PC-3 (cell line): ENCODE results near the gene TEX10. TPM values are rescaled to one million over a fixed set of nuclear protein-coding genes. Genes with fewer than 3 reads are reported as not detected.

ENCODE experiments used
- ATAC-seq: fragments of 200-7000 bp; cut with Tn5 transposase; 2 replicates; pipeline ENCODE4 v1.9.1; 2020; ENCODE audit warnings: mild to moderate bottlenecking, moderate library complexity
- BruUV-seq: library from RNA; stranded (reverse); fragments of 400-500 nt; replicated peaks from 2 replicates; lab custom pipeline; 2021; lab: Mats Ljungman, UMichigan
- CTCF ChIA-PET: fragments of 300-600 bp; sonication (Branson Sonifier 250); formaldehyde crosslinking; loops from one replicate; lab custom pipeline; 2022; ENCODE audit warnings: antibody characterized with exemption; lab: Charles Lee
- POLR2A ChIA-PET: fragments of 300-600 bp; sonication (Branson Sonifier 250); formaldehyde crosslinking; loops from one replicate; lab custom pipeline; 2022; ENCODE audit warnings: antibody characterized with exemption; ENCODE audit not compliant: unreplicated experiment; lab: Charles Lee
- DNase-seq: peaks from one replicate; pipeline ENCODE4 v3.0.0-alpha.2; 2015
- H2AFZ ChIP-seq: fragments of 300-600 bp; sonication (generic); 2 replicates; pipeline ENCODE4 v1.6.0; 2016; ENCODE audit warnings: antibody characterized with exemption, low read length
- H3F3A ChIP-seq: fragments of 300-600 bp; sonication (generic); one replicate; pipeline ENCODE4 v1.6.0; 2017; ENCODE audit warnings: antibody characterized with exemption, low read length, control low read depth, mild to moderate bottlenecking; ENCODE audit not compliant: unreplicated experiment
- H3K27ac ChIP-seq: fragments of 300-600 bp; sonication (generic); 2 replicates; pipeline ENCODE4 v1.5.1; 2016; ENCODE audit warnings: mild to moderate bottlenecking, low read length
- H3K27me3 ChIP-seq: fragments of 300-600 bp; sonication (generic); 2 replicates; pipeline ENCODE4 v1.6.1; 2016; ENCODE audit warnings: low read length, mixed read lengths
- H3K36me3 ChIP-seq: fragments of 300-600 bp; sonication (generic); 2 replicates; pipeline ENCODE4 v1.6.1; 2016; ENCODE audit warnings: low read depth, mixed run types, low read length, mixed read lengths
- H3K4me1 ChIP-seq: fragments of 300-600 bp; sonication (generic); 2 replicates; pipeline ENCODE4 v1.5.1; 2016; ENCODE audit warnings: low read length; ENCODE audit not compliant: insufficient read depth
- H3K4me2 ChIP-seq: fragments of 300-600 bp; sonication (generic); 2 replicates; pipeline ENCODE4 v1.6.0; 2016; ENCODE audit warnings: low read length
- H3K4me3 ChIP-seq: fragments of 300-600 bp; sonication (generic); 2 replicates; pipeline ENCODE4 v1.5.1; 2016; ENCODE audit warnings: mild to moderate bottlenecking, low read length, mixed read lengths
- H3K79me2 ChIP-seq: fragments of 300-600 bp; sonication (generic); 2 replicates; pipeline ENCODE4 v1.6.1; 2017; ENCODE audit warnings: low read length, mixed read lengths
- H3K9ac ChIP-seq: fragments of 300-600 bp; sonication (generic); 2 replicates; pipeline ENCODE4 v1.6.0; 2016; ENCODE audit warnings: mild to moderate bottlenecking, low read length
- H3K9me2 ChIP-seq: fragments of 300-600 bp; sonication (generic); replicated peaks from 2 replicates; pipeline ENCODE4 v1.6.1; 2016; ENCODE audit warnings: mixed run types, low read length, mixed read lengths
- H3K9me3 ChIP-seq: fragments of 300-600 bp; sonication (generic); 2 replicates; pipeline ENCODE4 v1.6.1; 2016; ENCODE audit warnings: low read length, mixed read lengths
- H4K20me1 ChIP-seq: fragments of 300-600 bp; sonication (generic); 2 replicates; pipeline ENCODE4 v1.6.1; 2016; ENCODE audit warnings: low read length, mixed read lengths
- EZH2 ChIP-seq: fragments of 300-600 bp; sonication (generic); IDR thresholded peaks from one replicate; pipeline ENCODE4 v1.6.1; 2017; ENCODE audit warnings: antibody characterized with exemption, mild to moderate bottlenecking, low read length; ENCODE audit not compliant: unreplicated experiment
- EZH2phosphoT487 ChIP-seq: fragments of 300-600 bp; sonication (generic); IDR thresholded peaks from 2 replicates; pipeline ENCODE4 v1.6.1; 2018; ENCODE audit warnings: mild to moderate bottlenecking, antibody characterized with exemption, low read length, borderline replicate concordance
- intact Hi-C: fragments of 100-400 bp; cut with micrococcal nuclease; formaldehyde crosslinking; loops from 2 replicates; pipeline ENCODE4 v1.9.0; 2023
- total RNA-seq: library from RNA; depleted of rRNA; stranded (reverse); fragments of >200 nt; gene quantifications from 2 replicates; pipeline ENCODE4 v1.2.3, GENCODE V29; 2014
- TF ChIP-seq, protein P1 (sequence below): fragments of 300-600 bp; sonication (generic); conservative IDR thresholded peaks from 2 replicates; pipeline ENCODE4 v1.5.1; 2017; ENCODE audit warnings: antibody characterized with exemption, low read depth, mild to moderate bottlenecking, low read length

TEX10 gene
- total RNA-seq, 1 experiment from 2014 or later, result 22.1 TPM

GRCh38 chr9:100281066-100281465, 71.7 kb downstream of the TEX10 start:
- H3K9me3 ChIP-seq, result no peaks in the 10 kb centered on the region
- H3K79me2 ChIP-seq, result no peaks in the 10 kb centered on the region
- no peaks in the 10 kb centered on the region for H3K4me1 ChIP-seq
- DNase-seq, result no peak
- no peaks in the 10 kb centered on the region for H3F3A ChIP-seq
- no peak overlapping the region for H3K27ac ChIP-seq
- intact Hi-C loops, result no loop called here
- no peak for ATAC-seq
- peaks cover 7% of the 10 kb centered on the region; the same call in 1 of the 2 replicates for H3K36me3 ChIP-seq
- BruUV-seq, result no TSS peak
- no peak overlapping the region for H2AFZ ChIP-seq
- no peaks in the 10 kb centered on the region for H4K20me1 ChIP-seq
- TF ChIP-seq, protein P1, sequence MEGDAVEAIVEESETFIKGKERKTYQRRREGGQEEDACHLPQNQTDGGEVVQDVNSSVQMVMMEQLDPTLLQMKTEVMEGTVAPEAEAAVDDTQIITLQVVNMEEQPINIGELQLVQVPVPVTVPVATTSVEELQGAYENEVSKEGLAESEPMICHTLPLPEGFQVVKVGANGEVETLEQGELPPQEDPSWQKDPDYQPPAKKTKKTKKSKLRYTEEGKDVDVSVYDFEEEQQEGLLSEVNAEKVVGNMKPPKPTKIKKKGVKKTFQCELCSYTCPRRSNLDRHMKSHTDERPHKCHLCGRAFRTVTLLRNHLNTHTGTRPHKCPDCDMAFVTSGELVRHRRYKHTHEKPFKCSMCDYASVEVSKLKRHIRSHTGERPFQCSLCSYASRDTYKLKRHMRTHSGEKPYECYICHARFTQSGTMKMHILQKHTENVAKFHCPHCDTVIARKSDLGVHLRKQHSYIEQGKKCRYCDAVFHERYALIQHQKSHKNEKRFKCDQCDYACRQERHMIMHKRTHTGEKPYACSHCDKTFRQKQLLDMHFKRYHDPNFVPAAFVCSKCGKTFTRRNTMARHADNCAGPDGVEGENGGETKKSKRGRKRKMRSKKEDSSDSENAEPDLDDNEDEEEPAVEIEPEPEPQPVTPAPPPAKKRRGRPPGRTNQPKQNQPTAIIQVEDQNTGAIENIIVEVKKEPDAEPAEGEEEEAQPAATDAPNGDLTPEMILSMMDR, result no peak
- ChIA-PET POLR2A (no interaction called here), CTCF (no interaction called here)
- H3K9ac ChIP-seq, result no peak overlapping the region
- no peaks in the 10 kb centered on the region for H3K9me2 ChIP-seq
- H3K27me3 ChIP-seq, result no peaks in the 10 kb centered on the region
- no peak overlapping the region for H3K4me2 ChIP-seq
- H3K4me3 ChIP-seq, result no peak overlapping the region

DNA sequence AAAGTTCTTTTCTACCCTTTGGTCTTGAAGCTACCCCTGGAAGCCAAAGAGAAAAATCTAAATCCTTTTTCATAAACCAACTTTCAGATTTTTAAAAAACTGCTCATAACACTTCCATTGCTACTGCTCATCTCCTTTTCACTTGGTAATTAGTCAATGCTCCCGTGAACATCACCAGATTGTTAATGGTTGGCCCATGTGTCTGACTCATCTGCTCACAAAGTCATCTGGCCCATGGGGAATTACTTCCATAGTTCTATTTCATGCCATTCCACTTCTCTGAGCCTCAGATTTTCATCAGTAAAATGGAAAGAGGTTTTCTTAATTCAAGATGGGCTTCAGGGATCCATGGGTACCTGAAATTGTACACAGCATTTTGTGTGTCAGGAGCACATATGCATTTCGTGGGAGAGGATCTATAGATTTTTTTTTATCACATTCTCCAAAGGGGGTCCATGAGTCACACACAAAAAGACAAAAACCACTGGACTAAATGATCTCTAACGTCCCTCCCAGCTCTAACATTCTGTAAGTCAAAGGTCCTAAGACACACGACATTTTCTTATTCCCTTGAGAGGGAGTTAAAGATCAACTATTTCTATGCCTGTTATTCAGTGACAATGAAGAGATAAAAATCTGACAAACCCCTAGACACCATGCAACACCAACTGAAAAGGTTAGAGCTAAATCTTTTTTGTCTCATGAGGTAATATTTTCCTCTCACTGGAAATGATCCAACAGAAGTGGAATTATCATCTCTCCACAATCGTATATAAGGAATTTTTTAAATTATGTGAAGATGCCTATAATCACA, 75.4 kb downstream of the TEX10 start:
- ChIA-PET POLR2A (no interaction called here), CTCF (no interaction called here)
- no peaks in the 10 kb centered on the region for H3K27me3 ChIP-seq
- H4K20me1 ChIP-seq, result no peaks in the 10 kb centered on the region
- no peak overlapping the region for H3K4me2 ChIP-seq
- no peaks in the 10 kb centered on the region for H3K79me2 ChIP-seq
- H3F3A ChIP-seq, result no peaks in the 10 kb centered on the region
- no peak overlapping the region for H3K27ac ChIP-seq
- intact Hi-C loops, result no loop called here
- H3K9ac ChIP-seq, result no peak overlapping the region
- TF ChIP-seq EZH2, result no peak
- TF ChIP-seq, protein P1, result no peak
- no peak for TF ChIP-seq EZH2phosphoT487
- no peak overlapping the region for H2AFZ ChIP-seq
- BruUV-seq, result no TSS peak
- no peak for DNase-seq
- H3K9me2 ChIP-seq, result no peaks in the 10 kb centered on the region
- ATAC-seq, result no peak
- H3K36me3 ChIP-seq, result no peaks in the 10 kb centered on the region
- H3K4me3 ChIP-seq, result no peak overlapping the region
- no peaks in the 10 kb centered on the region for H3K4me1 ChIP-seq
- no peaks in the 10 kb centered on the region for H3K9me3 ChIP-seq

DNA sequence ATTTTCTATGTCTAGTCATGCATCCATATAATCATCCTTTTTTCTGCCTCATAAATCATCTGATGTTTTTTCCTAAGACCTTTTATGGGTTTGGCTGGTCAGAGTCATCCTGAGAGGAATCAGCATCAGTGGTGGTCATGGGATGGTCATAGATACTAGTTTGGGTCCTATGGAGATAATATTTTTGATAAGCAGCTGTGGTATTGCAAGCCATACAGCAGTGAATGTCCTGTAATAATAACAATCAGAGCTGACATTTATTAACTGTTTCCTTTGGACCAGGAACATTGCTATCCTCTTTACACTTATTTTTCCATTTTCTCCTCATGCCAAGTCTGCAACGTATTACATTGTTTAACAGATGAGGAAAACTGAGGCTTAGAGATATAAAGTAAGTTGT, 83.1 kb downstream of the TEX10 start:
- H3K9ac ChIP-seq, result no peak overlapping the region

More for the DNA sequence above, 83.1 kb downstream of the TEX10 start:
- TF ChIP-seq EZH2phosphoT487 (no peak), EZH2 (no peak)
- TF ChIP-seq, protein P1, result no peak
- no peaks in the 10 kb centered on the region for H3K79me2 ChIP-seq
- H3K4me2 ChIP-seq, result no peak overlapping the region
- intact Hi-C loops, result no loop called here
- no peaks in the 10 kb centered on the region for H3K9me2 ChIP-seq
- H3K9me3 ChIP-seq, result no peaks in the 10 kb centered on the region
- H3F3A ChIP-seq, result no peaks in the 10 kb centered on the region
- H3K27ac ChIP-seq, result no peak overlapping the region
- ChIA-PET POLR2A (no interaction called here), CTCF (interaction anchor here (0.6 kb wide), 1 partner anchor 19 kb away, joined by 3 read pairs; no protein-coding TSS in a partner anchor)
- no peaks in the 10 kb centered on the region for H3K4me1 ChIP-seq
- no peak overlapping the region for H2AFZ ChIP-seq
- no peaks in the 10 kb centered on the region for H4K20me1 ChIP-seq
- H3K36me3 ChIP-seq, result no peaks in the 10 kb centered on the region
- H3K4me3 ChIP-seq, result no peak overlapping the region
- H3K27me3 ChIP-seq, result no peaks in the 10 kb centered on the region
- DNase-seq (no peak), ATAC-seq (no peak)
- BruUV-seq, result no TSS peak
